Neural progenitor cell (in vitro differentiated cells): ENCODE results near the gene STPG1. TPM values are rescaled to one million over a fixed set of nuclear protein-coding genes. Genes with fewer than 3 reads are reported as not detected.

ENCODE experiments used
- DNase-seq: peaks from one replicate; pipeline ENCODE4 v3.0.0-alpha.2; 2016; ENCODE audit warnings: low spot score
- H2AFZ ChIP-seq: fragments of 200-600 bp; sonication (generic); replicated peaks from 2 replicates; pipeline ENCODE4 v1.6.1; 2016; ENCODE audit warnings: antibody characterized with exemption
- H3F3A ChIP-seq: fragments of 200-600 bp; sonication (generic); 2 replicates; pipeline ENCODE4 v1.6.1; 2016; ENCODE audit warnings: antibody characterized with exemption, low read depth
- H3K27ac ChIP-seq: fragments of 200-600 bp; sonication (generic); 2 replicates; pipeline ENCODE4 v1.5.1; 2016; ENCODE audit warnings: mild to moderate bottlenecking
- H3K27me3 ChIP-seq: fragments of 200-600 bp; sonication (generic); 2 replicates; pipeline ENCODE4 v1.6.1; 2016; ENCODE audit warnings: mild to moderate bottlenecking, moderate library complexity
- H3K36me3 ChIP-seq: fragments of 200-600 bp; sonication (generic); 2 replicates; pipeline ENCODE4 v1.5.1; 2016
- H3K4me1 ChIP-seq: fragments of 200-600 bp; sonication (generic); 2 replicates; pipeline ENCODE4 v1.6.1; 2016; ENCODE audit warnings: mixed run types
- H3K4me2 ChIP-seq: fragments of 200-600 bp; sonication (generic); 2 replicates; pipeline ENCODE4 v1.6.1; 2016
- H3K4me3 ChIP-seq: fragments of 200-600 bp; sonication (generic); 2 replicates; pipeline ENCODE4 v1.5.1; 2016
- H3K79me2 ChIP-seq: fragments of 200-600 bp; sonication (generic); 2 replicates; pipeline ENCODE4 v1.6.1; 2016; ENCODE audit warnings: low read depth
- H3K9ac ChIP-seq: fragments of 200-600 bp; sonication (generic); 2 replicates; pipeline ENCODE4 v1.6.1; 2016
- H3K9me3 ChIP-seq: fragments of 200-600 bp; sonication (generic); 2 replicates; pipeline ENCODE4 v1.5.1; 2016; ENCODE audit warnings: low read depth
- H4K20me1 ChIP-seq: fragments of 200-600 bp; sonication (generic); 2 replicates; pipeline ENCODE4 v1.6.1; 2016; ENCODE audit warnings: low read depth
- H3K27ac Mint-ChIP-seq: 3 replicates; pipeline ENCODE4 v1.8.0; 2021; ENCODE audit warnings: mixed read lengths
- H3K27me3 Mint-ChIP-seq: 2 replicates; pipeline ENCODE4 v1.8.0; 2022; ENCODE audit warnings: low read depth, mild to moderate bottlenecking, inconsistent platforms, moderate library complexity, mixed read lengths; ENCODE audit not compliant: insufficient read depth
- H3K36me3 Mint-ChIP-seq: 3 replicates; pipeline ENCODE4 v1.8.0; 2021; ENCODE audit warnings: mixed read lengths
- H3K4me1 Mint-ChIP-seq: 3 replicates; pipeline ENCODE4 v1.8.0; 2021; ENCODE audit warnings: mixed read lengths
- H3K4me3 Mint-ChIP-seq: 3 replicates; pipeline ENCODE4 v1.8.0; 2021; ENCODE audit warnings: mild to moderate bottlenecking, moderate library complexity, mixed read lengths
- H3K9me3 Mint-ChIP-seq: 3 replicates; pipeline ENCODE4 v1.8.0; 2020; ENCODE audit warnings: mixed read lengths
- EZH2 ChIP-seq: fragments of 200-600 bp; sonication (generic); IDR thresholded peaks from 2 replicates; pipeline ENCODE4 v1.6.1; 2017; ENCODE audit warnings: antibody characterized with exemption, mild to moderate bottlenecking, moderate library complexity
- EZH2phosphoT487 ChIP-seq: fragments of 200-600 bp; sonication (generic); IDR thresholded peaks from 2 replicates; pipeline ENCODE4 v1.6.1; 2017; ENCODE audit warnings: antibody characterized with exemption
- total RNA-seq: library from RNA; depleted of rRNA; stranded (reverse); fragments of >200 nt; gene quantifications from 2 replicates; pipeline ENCODE4 v1.2.3, GENCODE V29; 2015; ENCODE audit warnings: low replicate concordance
- TF ChIP-seq, protein P1 (sequence below): fragments of 200-600 bp; sonication (generic); IDR thresholded peaks from 2 replicates; pipeline ENCODE4 v1.5.1; 2017; ENCODE audit warnings: antibody characterized with exemption, mild to moderate bottlenecking

The STPG1 gene
- total RNA-seq, 1 donor from 2014 or later, result 15.9 TPM

GRCh38 chr1:24383381-24383940 is 30.1 kb downstream of the STPG1 start:
- Histone ChIP-seq H4K20me1 (no peaks in the 10 kb centered on the region), H3K27ac (no peak overlapping the region), H3K36me3 (no peaks in the 10 kb centered on the region), H3K4me2 (no peak overlapping the region), H3F3A (no peaks in the 10 kb centered on the region), H3K9me3 (no peaks in the 10 kb centered on the region), H3K4me1 (peaks cover 11% of the 10 kb centered on the region), H3K4me3 (no peak overlapping the region), H3K79me2 (no peaks in the 10 kb centered on the region), H3K9ac (no peak overlapping the region), H2AFZ (no peak overlapping the region), H3K27me3 (no peaks in the 10 kb centered on the region)
- peaks cover 18% of the 10 kb centered on the region for H3K36me3 Mint-ChIP-seq
- H3K27me3 Mint-ChIP-seq, result peaks cover 3% of the 10 kb centered on the region
- TF ChIP-seq, protein P1, sequence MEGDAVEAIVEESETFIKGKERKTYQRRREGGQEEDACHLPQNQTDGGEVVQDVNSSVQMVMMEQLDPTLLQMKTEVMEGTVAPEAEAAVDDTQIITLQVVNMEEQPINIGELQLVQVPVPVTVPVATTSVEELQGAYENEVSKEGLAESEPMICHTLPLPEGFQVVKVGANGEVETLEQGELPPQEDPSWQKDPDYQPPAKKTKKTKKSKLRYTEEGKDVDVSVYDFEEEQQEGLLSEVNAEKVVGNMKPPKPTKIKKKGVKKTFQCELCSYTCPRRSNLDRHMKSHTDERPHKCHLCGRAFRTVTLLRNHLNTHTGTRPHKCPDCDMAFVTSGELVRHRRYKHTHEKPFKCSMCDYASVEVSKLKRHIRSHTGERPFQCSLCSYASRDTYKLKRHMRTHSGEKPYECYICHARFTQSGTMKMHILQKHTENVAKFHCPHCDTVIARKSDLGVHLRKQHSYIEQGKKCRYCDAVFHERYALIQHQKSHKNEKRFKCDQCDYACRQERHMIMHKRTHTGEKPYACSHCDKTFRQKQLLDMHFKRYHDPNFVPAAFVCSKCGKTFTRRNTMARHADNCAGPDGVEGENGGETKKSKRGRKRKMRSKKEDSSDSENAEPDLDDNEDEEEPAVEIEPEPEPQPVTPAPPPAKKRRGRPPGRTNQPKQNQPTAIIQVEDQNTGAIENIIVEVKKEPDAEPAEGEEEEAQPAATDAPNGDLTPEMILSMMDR, result no peak
- TF ChIP-seq EZH2, result no peak
- no peak for TF ChIP-seq EZH2phosphoT487
- peaks cover 25% of the 10 kb centered on the region for H3K4me1 Mint-ChIP-seq
- DNase-seq, result no peak
- no peaks in the 10 kb centered on the region for H3K9me3 Mint-ChIP-seq
- H3K4me3 Mint-ChIP-seq, result no peak overlapping the region
- H3K27ac Mint-ChIP-seq, result no peak overlapping the region

GRCh38 chr1:24382165-24382577 is 31.4 kb downstream of the STPG1 start:
- Histone ChIP-seq H3K9ac (no peak overlapping the region), H3F3A (no peaks in the 10 kb centered on the region), H3K79me2 (no peaks in the 10 kb centered on the region), H3K4me1 (peaks cover 11% of the 10 kb centered on the region), H2AFZ (no peak overlapping the region), H3K9me3 (no peaks in the 10 kb centered on the region), H3K4me2 (no peak overlapping the region), H3K27me3 (no peaks in the 10 kb centered on the region), H3K27ac (no peak overlapping the region), H4K20me1 (no peaks in the 10 kb centered on the region), H3K4me3 (no peak overlapping the region), H3K36me3 (no peaks in the 10 kb centered on the region)
- Mint-ChIP-seq H3K27me3 (peaks cover 3% of the 10 kb centered on the region), H3K4me1 (peaks cover 33% of the 10 kb centered on the region), H3K27ac (no peak overlapping the region), H3K9me3 (no peaks in the 10 kb centered on the region), H3K36me3 (peaks cover 18% of the 10 kb centered on the region), H3K4me3 (no peak overlapping the region)
- no peak for DNase-seq
- TF ChIP-seq EZH2, result no peak
- no peak for TF ChIP-seq EZH2phosphoT487
- TF ChIP-seq, protein P1, result no peak

DNA sequence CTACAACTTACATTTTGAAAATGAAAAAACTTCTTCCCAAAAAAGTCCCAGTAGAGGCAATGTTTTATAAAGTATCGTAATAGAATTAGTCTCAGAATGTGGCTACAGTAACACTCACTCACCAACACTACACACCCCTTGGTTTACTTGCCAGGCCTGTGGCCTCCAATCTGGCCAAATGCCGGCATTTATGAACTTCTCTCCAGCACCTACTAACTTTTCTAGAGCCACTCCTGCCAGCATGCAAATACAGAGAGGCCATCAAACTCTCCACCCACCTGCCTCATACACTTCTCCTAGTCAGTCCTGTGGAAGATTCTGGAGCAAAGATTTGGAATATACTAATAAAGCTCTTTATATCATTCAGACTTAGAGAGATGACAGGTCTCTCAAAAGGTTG is 32.3 kb downstream of the STPG1 start:
- Histone ChIP-seq H2AFZ (no peak overlapping the region), H3K4me2 (no peak overlapping the region), H3K27me3 (no peaks in the 10 kb centered on the region), H3K4me3 (no peak overlapping the region), H3K9ac (no peak overlapping the region), H3K36me3 (no peaks in the 10 kb centered on the region), H3F3A (peaks cover 6% of the 10 kb centered on the region), H3K4me1 (peaks cover 14% of the 10 kb centered on the region), H3K79me2 (no peaks in the 10 kb centered on the region), H4K20me1 (no peaks in the 10 kb centered on the region), H3K9me3 (no peaks in the 10 kb centered on the region), H3K27ac (no peak overlapping the region)
- TF ChIP-seq EZH2, result no peak
- TF ChIP-seq, protein P1, result no peak
- no peak for TF ChIP-seq EZH2phosphoT487
- no peak overlapping the region for H3K4me3 Mint-ChIP-seq
- no peak for DNase-seq
- no peak overlapping the region for H3K27ac Mint-ChIP-seq
- H3K4me1 Mint-ChIP-seq, result peaks cover 38% of the 10 kb centered on the region
- no peaks in the 10 kb centered on the region for H3K9me3 Mint-ChIP-seq
- H3K27me3 Mint-ChIP-seq, result no peaks in the 10 kb centered on the region
- peaks cover 13% of the 10 kb centered on the region for H3K36me3 Mint-ChIP-seq
